GM12878 (cell line): ENCODE data around the gene BARHL1. TPM values are rescaled to one million over a fixed set of nuclear protein-coding genes. Genes with fewer than 3 reads are reported as not detected.

ENCODE experiments used
- ATAC-seq: fragments of 200-7000 bp; cut with Tn5 transposase; 3 replicates; pipeline ENCODE4 v1.9.1; 2020; ENCODE audit warnings: mild to moderate bottlenecking, moderate library complexity
- BruUV-seq: library from RNA; stranded (reverse); fragments of 400-500 nt; replicated peaks from 2 replicates; lab custom pipeline; 2021; lab: Mats Ljungman, UMichigan
- CTCF ChIA-PET: fragments of 300-600 bp; sonication (Branson Sonifier 250); formaldehyde crosslinking; extraction: SDS; loops from one replicate; lab custom pipeline; 2021; ENCODE audit warnings: inconsistent platforms; lab: Yijun Ruan, JAX
- POLR2A ChIA-PET: fragments of 350-600 bp; formaldehyde crosslinking; extraction: SDS; loops from one replicate; lab custom pipeline; 2021; ENCODE audit warnings: inconsistent platforms; lab: Charles Lee
- RAD21 ChIA-PET: fragments of 300-600 bp; sonication (Branson Sonifier 250); formaldehyde crosslinking; loops from one replicate; lab custom pipeline; 2023; ENCODE audit warnings: antibody characterized with exemption; ENCODE audit not compliant: unreplicated experiment; lab: Charles Lee
- SMC1A ChIA-PET: fragments of 300-600 bp; sonication (Branson Sonifier 250); formaldehyde crosslinking; loops from one replicate; lab custom pipeline; 2023; ENCODE audit not compliant: unreplicated experiment, uncharacterized antibody; lab: Charles Lee
- DNase-seq: peaks from one replicate; pipeline ENCODE4 v3.0.0-alpha.2; 2011; ENCODE audit warnings: low read depth, low spot score
- FAIRE-seq: peaks from 3 replicates; lab custom pipeline; 2011; peaks lifted over from hg19 to GRCh38; lab: Jason Lieb, UNC
- H2AFZ ChIP-seq: 2 replicates; pipeline ENCODE4 v1.6.0; 2011; ENCODE audit warnings: low read depth, low read length, control low read depth; ENCODE audit not compliant: control insufficient read depth
- H3K27ac ChIP-seq: 2 replicates; pipeline ENCODE4 v1.5.1; 2011; ENCODE audit warnings: control low read depth; ENCODE audit not compliant: control insufficient read depth, insufficient read depth
- H3K27me3 ChIP-seq, 2 experiments: replicated peaks in 1 of 2; 2 replicates each; pipeline versions ENCODE4 v1.6.0 to v1.6.1; 2011; ENCODE audit warnings: low read length in 1 of 2; ENCODE audit not compliant: control insufficient read depth in 2 of 2, insufficient read depth in 2 of 2
- H3K36me3 ChIP-seq, 2 experiments: 2 replicates each; pipeline ENCODE4 v1.5.1; 2011; ENCODE audit warnings: low read length in 1 of 2; ENCODE audit not compliant: control insufficient read depth in 2 of 2, insufficient read depth in 2 of 2
- H3K4me1 ChIP-seq: 2 replicates; pipeline ENCODE4 v1.6.1; 2011; ENCODE audit warnings: mild to moderate bottlenecking, low read length, moderate library complexity, mixed read lengths; ENCODE audit not compliant: control insufficient read depth, insufficient read depth
- H3K4me2 ChIP-seq: 2 replicates; pipeline ENCODE4 v1.6.0; 2011; ENCODE audit warnings: control low read depth; ENCODE audit not compliant: control insufficient read depth, insufficient read depth
- H3K4me3 ChIP-seq: fragments of 200-600 bp; sonication (generic); 2 replicates; pipeline ENCODE4 v1.5.1; 2016
- H3K79me2 ChIP-seq: 2 replicates; pipeline ENCODE4 v1.6.0; 2011; ENCODE audit warnings: low read length; ENCODE audit not compliant: control insufficient read depth, insufficient read depth
- H3K9ac ChIP-seq: 2 replicates; pipeline ENCODE4 v1.8.0; 2011; ENCODE audit warnings: low read length, control low read depth, mixed read lengths; ENCODE audit not compliant: control insufficient read depth, insufficient read depth
- H3K9me3 ChIP-seq: replicated peaks from 3 replicates; pipeline ENCODE4 v1.5.1; 2011; ENCODE audit warnings: mild to moderate bottlenecking, low read length; ENCODE audit not compliant: control insufficient read depth, insufficient read depth
- H4K20me1 ChIP-seq: 2 replicates; pipeline ENCODE4 v1.6.0; 2011; ENCODE audit not compliant: control insufficient read depth, insufficient read depth
- BRCA1 ChIP-seq: IDR thresholded peaks from 2 replicates; pipeline ENCODE4 v1.6.1; 2011; ENCODE audit warnings: low read depth, low read length, improper control_type of control experiment
- ETV6 ChIP-seq, 2 experiments: fragments of 450-650 bp in 1 of 2; IDR thresholded peaks in 1 of 2; conservative IDR thresholded peaks in 1 of 2; 2 replicates each; pipeline ENCODE4 v1.6.1; 2014; ENCODE audit warnings: antibody characterized with exemption in 1 of 2, borderline replicate concordance in 1 of 2, low read depth in 1 of 2, mild to moderate bottlenecking in 1 of 2, moderate library complexity in 1 of 2
- KLF5 ChIP-seq: fragments of 450-650 bp; IDR thresholded peaks from 2 replicates; pipeline ENCODE4 v1.6.1; 2014; ENCODE audit warnings: mild to moderate bottlenecking; ENCODE audit not compliant: partially characterized antibody
- NFXL1 ChIP-seq: fragments of 450-650 bp; IDR thresholded peaks from 2 replicates; pipeline ENCODE4 v1.6.1; 2017; ENCODE audit warnings: antibody characterized with exemption, mild to moderate bottlenecking, borderline replicate concordance
- POLR2AphosphoS5 ChIP-seq: IDR thresholded peaks from 2 replicates; pipeline ENCODE4 v1.6.1; 2011; ENCODE audit warnings: mild to moderate bottlenecking, low read length, inconsistent platforms
- RAD21 ChIP-seq: IDR thresholded peaks from 2 replicates; pipeline ENCODE4 v1.6.1; 2011; ENCODE audit warnings: mild to moderate bottlenecking, low read depth, low read length, moderate library complexity; ENCODE audit not compliant: insufficient read depth
- RELA ChIP-seq: fragments of 450-650 bp; IDR thresholded peaks from 2 replicates; pipeline ENCODE4 v1.8.0; 2014; ENCODE audit warnings: borderline replicate concordance; ENCODE audit not compliant: partially characterized antibody
- SMC3 ChIP-seq: IDR thresholded peaks from 2 replicates; pipeline ENCODE4 v1.6.1; 2011; ENCODE audit warnings: low read length, improper control_type of control experiment, borderline replicate concordance
- TARDBP ChIP-seq: IDR thresholded peaks from 2 replicates; pipeline ENCODE4 v1.6.1; 2016; ENCODE audit warnings: borderline replicate concordance
- ZNF217 ChIP-seq: fragments of 450-650 bp; IDR thresholded peaks from 2 replicates; pipeline ENCODE4 v1.6.1; 2017; ENCODE audit warnings: antibody characterized with exemption, mild to moderate bottlenecking
- ZNF274 ChIP-seq: IDR thresholded peaks from one replicate; pipeline ENCODE4 v1.8.0; 2011; ENCODE audit not compliant: insufficient read length, insufficient read depth
- WGBS: methylation state at CpG from one replicate; pipeline ENCODE4 v1.1.6; 2016; ENCODE audit warnings: low lambda C conversion rate; ENCODE audit not compliant: insufficient replicate concordance, insufficient coverage; ENCODE audit errors: missing lambda C conversion rate; 5-methylcytosine and 5-hydroxymethylcytosine counted together
- in situ Hi-C: fragments of 300-500 bp; cut with MboI; formaldehyde crosslinking; loops from 9 replicates; pipeline ENCODE4 v1.14.3; 2018; ENCODE audit warnings: mixed read lengths
- intact Hi-C: fragments of 100-400 bp; cut with micrococcal nuclease; formaldehyde crosslinking; loops from one replicate; pipeline ENCODE4 v1.14.2; 2022; ENCODE audit not compliant: unreplicated experiment
- polyA plus RNA-seq, 11 experiments: library from polyadenylated mRNA; depleted of rRNA in 4 of 11; unstranded in 6 of 11; stranded (reverse) in 5 of 11; fragments of >200 nt; fragmentation: Nextera tagmentation in 4 of 11; fragmentation: Illumina TruSeq in 1 of 11; extraction: Ambion mirVana in 4 of 11; extraction: Trizol in 1 of 11; gene quantifications; 1 replicate in 1 of 11; 2 replicates in 10 of 11; pipeline versions ENCODE4 v1.2.1 to v1.2.3, GENCODE V29; 2011 to 2016; ENCODE audit warnings: inconsistent platforms in 2 of 11, missing spikeins in 2 of 11, low read depth in 1 of 11
- total RNA-seq, 4 experiments: library from RNA; depleted of rRNA in 3 of 4; stranded (reverse); fragments of >200 nt in 3 of 4; fragmentation: Illumina TruSeq in 1 of 4; extraction: Trizol in 1 of 4; gene quantifications; 2 replicates each; pipeline versions ENCODE4 v1.2.1 to v1.2.3, GENCODE V29; 2013 to 2021
- TF ChIP-seq, protein P1 (sequence below): fragments of 450-650 bp; IDR thresholded peaks from 2 replicates; pipeline ENCODE4 v1.6.1; 2017; ENCODE audit warnings: antibody characterized with exemption, mild to moderate bottlenecking, moderate library complexity
- TF ChIP-seq, protein P2 (sequence below): fragments of 150-350 bp; IDR thresholded peaks from 2 replicates; pipeline ENCODE4 v1.6.1; 2016; ENCODE audit warnings: low read depth, low read length
- TF ChIP-seq, protein P3 (sequence below): IDR thresholded peaks from 2 replicates; pipeline ENCODE4 v1.6.1; 2012; ENCODE audit warnings: low read depth, low read length, improper control_type of control experiment
- TF ChIP-seq, protein P4 (sequence below): IDR thresholded peaks from 2 replicates; pipeline ENCODE4 v1.6.1; 2011; ENCODE audit warnings: mild to moderate bottlenecking, low read depth, low read length, moderate library complexity; ENCODE audit not compliant: insufficient replicate concordance

The BARHL1 gene
- total and polyA plus RNA-seq, 10 of the 15 experiments (the other 5 are each of a cell fraction or from before 2014, with no cell fraction given) = not detected

DNA sequence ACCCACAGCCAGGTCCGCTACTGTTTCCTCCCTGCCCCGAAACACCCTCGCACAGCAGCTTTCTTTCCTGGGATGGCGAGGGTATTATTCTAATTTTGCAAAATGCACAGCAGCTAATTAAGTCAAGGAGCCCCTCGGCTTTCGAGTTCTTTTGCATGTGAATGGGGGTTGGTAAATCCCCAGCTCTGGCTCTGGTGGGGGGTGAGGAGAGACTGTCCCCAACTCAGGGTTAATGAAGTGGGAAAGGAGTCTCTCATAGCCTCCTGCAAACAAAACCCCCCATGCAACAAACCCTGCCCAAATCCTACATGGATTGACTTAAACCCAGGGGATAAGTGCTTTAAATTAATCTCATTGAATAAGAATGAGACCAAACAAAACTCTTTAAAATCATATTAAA is 8.8 kb downstream of the BARHL1 start:
- no peak for DNase-seq
- CTCF ChIA-PET = interaction anchor here (0.6 kb wide), 1 partner anchor 660 kb away, joined by 3 read pairs; no protein-coding TSS in a partner anchor
- no peaks in the 10 kb centered on the region for H3K79me2 ChIP-seq
- no peaks in the 10 kb centered on the region; the same call in 1 of the 2 replicates for H4K20me1 ChIP-seq
- no peak overlapping the region for H3K9ac ChIP-seq
- BruUV-seq = no TSS peak
- no peak for FAIRE-seq
- H3K4me1 ChIP-seq = no peaks in the 10 kb centered on the region
- no peaks in the 10 kb centered on the region for H3K9me3 ChIP-seq
- intact Hi-C loops (no loop called here), in situ Hi-C loops (no loop called here)
- no peak for ATAC-seq
- H3K36me3 ChIP-seq = peaks cover 1 to 5% of the 10 kb centered on the region in 2 experiments; a peak in 3 of 4 replicates
- no peak overlapping the region for H3K4me3 ChIP-seq
- H2AFZ ChIP-seq = no peak overlapping the region
- peaks cover 6 to 13% of the 10 kb centered on the region in 2 experiments; a peak in 3 of 4 replicates for H3K27me3 ChIP-seq
- no peak overlapping the region for H3K27ac ChIP-seq
- H3K4me2 ChIP-seq = no peak overlapping the region
- RAD21 ChIA-PET = no interaction called here
- POLR2A ChIA-PET = no interaction called here
- SMC1A ChIA-PET = no interaction called here
- 28% methylated on average over 6 of the region's 6 CpGs for WGBS
- TF ChIP-seq, protein P1, sequence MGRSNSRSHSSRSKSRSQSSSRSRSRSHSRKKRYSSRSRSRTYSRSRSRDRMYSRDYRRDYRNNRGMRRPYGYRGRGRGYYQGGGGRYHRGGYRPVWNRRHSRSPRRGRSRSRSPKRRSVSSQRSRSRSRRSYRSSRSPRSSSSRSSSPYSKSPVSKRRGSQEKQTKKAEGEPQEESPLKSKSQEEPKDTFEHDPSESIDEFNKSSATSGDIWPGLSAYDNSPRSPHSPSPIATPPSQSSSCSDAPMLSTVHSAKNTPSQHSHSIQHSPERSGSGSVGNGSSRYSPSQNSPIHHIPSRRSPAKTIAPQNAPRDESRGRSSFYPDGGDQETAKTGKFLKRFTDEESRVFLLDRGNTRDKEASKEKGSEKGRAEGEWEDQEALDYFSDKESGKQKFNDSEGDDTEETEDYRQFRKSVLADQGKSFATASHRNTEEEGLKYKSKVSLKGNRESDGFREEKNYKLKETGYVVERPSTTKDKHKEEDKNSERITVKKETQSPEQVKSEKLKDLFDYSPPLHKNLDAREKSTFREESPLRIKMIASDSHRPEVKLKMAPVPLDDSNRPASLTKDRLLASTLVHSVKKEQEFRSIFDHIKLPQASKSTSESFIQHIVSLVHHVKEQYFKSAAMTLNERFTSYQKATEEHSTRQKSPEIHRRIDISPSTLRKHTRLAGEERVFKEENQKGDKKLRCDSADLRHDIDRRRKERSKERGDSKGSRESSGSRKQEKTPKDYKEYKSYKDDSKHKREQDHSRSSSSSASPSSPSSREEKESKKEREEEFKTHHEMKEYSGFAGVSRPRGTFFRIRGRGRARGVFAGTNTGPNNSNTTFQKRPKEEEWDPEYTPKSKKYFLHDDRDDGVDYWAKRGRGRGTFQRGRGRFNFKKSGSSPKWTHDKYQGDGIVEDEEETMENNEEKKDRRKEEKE = no peak
- no peak for TF ChIP-seq RELA
- TF ChIP-seq KLF5 = no peak
- no peak for TF ChIP-seq RAD21
- TF ChIP-seq ZNF217 = no peak
- TF ChIP-seq NFXL1 = no peak
- TF ChIP-seq, protein P2, sequence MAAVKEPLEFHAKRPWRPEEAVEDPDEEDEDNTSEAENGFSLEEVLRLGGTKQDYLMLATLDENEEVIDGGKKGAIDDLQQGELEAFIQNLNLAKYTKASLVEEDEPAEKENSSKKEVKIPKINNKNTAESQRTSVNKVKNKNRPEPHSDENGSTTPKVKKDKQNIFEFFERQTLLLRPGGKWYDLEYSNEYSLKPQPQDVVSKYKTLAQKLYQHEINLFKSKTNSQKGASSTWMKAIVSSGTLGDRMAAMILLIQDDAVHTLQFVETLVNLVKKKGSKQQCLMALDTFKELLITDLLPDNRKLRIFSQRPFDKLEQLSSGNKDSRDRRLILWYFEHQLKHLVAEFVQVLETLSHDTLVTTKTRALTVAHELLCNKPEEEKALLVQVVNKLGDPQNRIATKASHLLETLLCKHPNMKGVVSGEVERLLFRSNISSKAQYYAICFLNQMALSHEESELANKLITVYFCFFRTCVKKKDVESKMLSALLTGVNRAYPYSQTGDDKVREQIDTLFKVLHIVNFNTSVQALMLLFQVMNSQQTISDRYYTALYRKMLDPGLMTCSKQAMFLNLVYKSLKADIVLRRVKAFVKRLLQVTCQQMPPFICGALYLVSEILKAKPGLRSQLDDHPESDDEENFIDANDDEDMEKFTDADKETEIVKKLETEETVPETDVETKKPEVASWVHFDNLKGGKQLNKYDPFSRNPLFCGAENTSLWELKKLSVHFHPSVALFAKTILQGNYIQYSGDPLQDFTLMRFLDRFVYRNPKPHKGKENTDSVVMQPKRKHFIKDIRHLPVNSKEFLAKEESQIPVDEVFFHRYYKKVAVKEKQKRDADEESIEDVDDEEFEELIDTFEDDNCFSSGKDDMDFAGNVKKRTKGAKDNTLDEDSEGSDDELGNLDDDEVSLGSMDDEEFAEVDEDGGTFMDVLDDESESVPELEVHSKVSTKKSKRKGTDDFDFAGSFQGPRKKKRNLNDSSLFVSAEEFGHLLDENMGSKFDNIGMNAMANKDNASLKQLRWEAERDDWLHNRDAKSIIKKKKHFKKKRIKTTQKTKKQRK = no peak
- no peak for TF ChIP-seq ETV6 (conservative IDR thresholded peaks at IDR 0.05 in 1 of 2, IDR thresholded peaks at IDR 0.05 in 1 of 2; ENCODE audit: borderline replicate concordance in 1 of 2, low read depth in 1 of 2)
- TF ChIP-seq, protein P3, sequence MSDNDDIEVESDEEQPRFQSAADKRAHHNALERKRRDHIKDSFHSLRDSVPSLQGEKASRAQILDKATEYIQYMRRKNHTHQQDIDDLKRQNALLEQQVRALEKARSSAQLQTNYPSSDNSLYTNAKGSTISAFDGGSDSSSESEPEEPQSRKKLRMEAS = no peak
- TF ChIP-seq BRCA1 = no peak
- no peak for TF ChIP-seq POLR2AphosphoS5
- TF ChIP-seq TARDBP = no peak
- TF ChIP-seq, protein P4, sequence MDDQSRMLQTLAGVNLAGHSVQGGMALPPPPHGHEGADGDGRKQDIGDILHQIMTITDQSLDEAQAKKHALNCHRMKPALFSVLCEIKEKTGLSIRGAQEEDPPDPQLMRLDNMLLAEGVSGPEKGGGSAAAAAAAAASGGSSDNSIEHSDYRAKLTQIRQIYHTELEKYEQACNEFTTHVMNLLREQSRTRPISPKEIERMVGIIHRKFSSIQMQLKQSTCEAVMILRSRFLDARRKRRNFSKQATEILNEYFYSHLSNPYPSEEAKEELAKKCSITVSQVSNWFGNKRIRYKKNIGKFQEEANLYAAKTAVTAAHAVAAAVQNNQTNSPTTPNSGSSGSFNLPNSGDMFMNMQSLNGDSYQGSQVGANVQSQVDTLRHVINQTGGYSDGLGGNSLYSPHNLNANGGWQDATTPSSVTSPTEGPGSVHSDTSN = no peak
- TF ChIP-seq ZNF274 = no peak
- TF ChIP-seq SMC3 = no peak
